PC-9 (cell line): ENCODE data around the gene ARHGEF9. TPM values are rescaled to one million over a fixed set of nuclear protein-coding genes. Genes with fewer than 3 reads are reported as not detected.

Experiments used
- BruUV-seq: library from RNA; stranded (reverse); fragments of 400-500 nt; replicated peaks from 2 replicates; lab custom pipeline; 2021; lab: Mats Ljungman, UMichigan
- CTCF ChIA-PET: fragments of 300-600 bp; sonication (Branson Sonifier 250); formaldehyde crosslinking; loops from one replicate; lab custom pipeline; 2022; ENCODE audit warnings: antibody characterized with exemption; lab: Charles Lee
- POLR2A ChIA-PET: fragments of 300-600 bp; sonication (Branson Sonifier 250); formaldehyde crosslinking; loops from one replicate; lab custom pipeline; 2022; ENCODE audit warnings: antibody characterized with exemption; ENCODE audit not compliant: unreplicated experiment; lab: Charles Lee
- DNase-seq, 2 experiments: peaks; one replicate each; pipeline versions ENCODE4 v3.0.0 to v3.0.0-alpha.2; 2015 to 2022; ENCODE audit warnings: mixed read lengths in 1 of 2
- H2AFZ ChIP-seq: fragments of 200-600 bp; sonication (generic); 2 replicates; pipeline ENCODE4 v1.8.1; 2017; ENCODE audit warnings: antibody characterized with exemption
- H3F3A ChIP-seq: fragments of 200-600 bp; sonication (generic); 2 replicates; pipeline ENCODE4 v1.8.1; 2017; ENCODE audit warnings: antibody characterized with exemption, mild to moderate bottlenecking, low read depth; ENCODE audit not compliant: insufficient read depth
- H3K27ac ChIP-seq: fragments of 200-600 bp; sonication (generic); 2 replicates; pipeline ENCODE4 v1.6.1; 2016; ENCODE audit warnings: mixed run types
- H3K27me3 ChIP-seq: fragments of 200-600 bp; sonication (generic); 2 replicates; pipeline ENCODE4 v1.6.1; 2016; ENCODE audit warnings: low read depth, mixed run types; ENCODE audit not compliant: insufficient read depth
- H3K36me3 ChIP-seq: fragments of 200-600 bp; sonication (generic); 2 replicates; pipeline ENCODE4 v1.6.1; 2016; ENCODE audit warnings: low read depth, mixed run types
- H3K4me1 ChIP-seq: fragments of 200-600 bp; sonication (generic); replicated peaks from 2 replicates; pipeline ENCODE4 v1.6.1; 2016; ENCODE audit warnings: mixed run types; ENCODE audit not compliant: insufficient read depth
- H3K4me2 ChIP-seq: fragments of 200-600 bp; sonication (generic); 2 replicates; pipeline ENCODE4 v1.6.1; 2017; ENCODE audit warnings: mixed run types
- H3K4me3 ChIP-seq: fragments of 200-600 bp; sonication (generic); 2 replicates; pipeline ENCODE4 v1.6.1; 2016; ENCODE audit warnings: mixed run types
- H3K79me2 ChIP-seq: fragments of 200-600 bp; sonication (generic); 2 replicates; pipeline ENCODE4 v1.6.1; 2017; ENCODE audit warnings: low read depth, mixed run types
- H3K9me2 ChIP-seq: fragments of 200-600 bp; sonication (generic); 2 replicates; pipeline ENCODE4 v1.8.1; 2017; ENCODE audit warnings: mild to moderate bottlenecking; ENCODE audit not compliant: insufficient read depth
- H3K9me3 ChIP-seq: fragments of 200-600 bp; sonication (generic); 2 replicates; pipeline ENCODE4 v1.8.1; 2016; ENCODE audit warnings: low read depth; ENCODE audit not compliant: insufficient read depth
- H4K20me1 ChIP-seq: fragments of 200-600 bp; sonication (generic); 2 replicates; pipeline ENCODE4 v1.8.1; 2017; ENCODE audit not compliant: insufficient read depth
- CTCF ChIP-seq: fragments of 200-600 bp; sonication (generic); conservative IDR thresholded peaks from 2 replicates; pipeline ENCODE4 v1.6.1; 2017; ENCODE audit warnings: mixed run types, antibody characterized with exemption, mild to moderate bottlenecking, moderate library complexity
- EZH2 ChIP-seq: fragments of 200-600 bp; sonication (generic); IDR thresholded peaks from 2 replicates; pipeline ENCODE4 v1.8.0; 2017; ENCODE audit warnings: antibody characterized with exemption, low read depth
- intact Hi-C: fragments of 100-400 bp; cut with micrococcal nuclease; formaldehyde crosslinking; loops from one replicate; pipeline ENCODE4 v1.10.0; 2022; ENCODE audit not compliant: unreplicated experiment
- total RNA-seq: library from RNA; stranded (reverse); gene quantifications from 2 replicates; pipeline ENCODE4 v1.2.3, GENCODE V29; 2021

The ARHGEF9 gene
- total RNA-seq, 1 experiment from 2014 or later = 23.4 TPM

- H3K4me3 ChIP-seq = no peak overlapping the region
- no peak overlapping the region for H3K4me2 ChIP-seq
- no peaks in the 10 kb centered on the region for H3K4me1 ChIP-seq
- no peaks in the 10 kb centered on the region for H3K27me3 ChIP-seq
- H3K9me2 ChIP-seq = no peaks in the 10 kb centered on the region
- H3F3A ChIP-seq = no peaks in the 10 kb centered on the region
- intact Hi-C loops = no loop called here
- no peaks in the 10 kb centered on the region for H3K9me3 ChIP-seq
- no peak for DNase-seq
- CTCF ChIA-PET = no interaction called here
- no peak for TF ChIP-seq EZH2
- TF ChIP-seq CTCF = no peak
- H3K36me3 ChIP-seq = no peaks in the 10 kb centered on the region
- BruUV-seq = no TSS peak
- H4K20me1 ChIP-seq = no peaks in the 10 kb centered on the region
- no peak overlapping the region for H3K27ac ChIP-seq
- H2AFZ ChIP-seq = no peak overlapping the region
- POLR2A ChIA-PET = no interaction called here
- H3K79me2 ChIP-seq = no peaks in the 10 kb centered on the region
Observed at GRCh38 chrX:63679432-63679831, 105.6 kb downstream of the ARHGEF9 start.

- Histone ChIP-seq H3K36me3 (no peaks in the 10 kb centered on the region), H3K9me2 (no peaks in the 10 kb centered on the region), H3K27me3 (no peaks in the 10 kb centered on the region), H3K27ac (no peak overlapping the region), H3K4me2 (no peak overlapping the region), H4K20me1 (no peaks in the 10 kb centered on the region), H3K4me3 (no peak overlapping the region), H3K4me1 (no peaks in the 10 kb centered on the region), H2AFZ (no peak overlapping the region), H3K79me2 (no peaks in the 10 kb centered on the region), H3K9me3 (no peaks in the 10 kb centered on the region), H3F3A (no peaks in the 10 kb centered on the region)
- ChIA-PET POLR2A (no interaction called here), CTCF (no interaction called here)
- BruUV-seq = no TSS peak
- no peak for DNase-seq
- TF ChIP-seq CTCF (no peak), EZH2 (no peak)
- intact Hi-C loops = no loop called here
Observed at GRCh38 chrX:63675716-63676115, 109.3 kb downstream of the ARHGEF9 start.

GRCh38 chrX:63673896-63674295, 111.1 kb downstream of the ARHGEF9 start:
- Histone ChIP-seq H2AFZ (no peak overlapping the region), H3K27ac (no peak overlapping the region), H3K36me3 (no peaks in the 10 kb centered on the region), H3K4me1 (no peaks in the 10 kb centered on the region), H3K79me2 (no peaks in the 10 kb centered on the region), H3F3A (no peaks in the 10 kb centered on the region), H3K4me2 (no peak overlapping the region), H4K20me1 (no peaks in the 10 kb centered on the region), H3K9me3 (no peaks in the 10 kb centered on the region), H3K4me3 (no peak overlapping the region), H3K27me3 (no peaks in the 10 kb centered on the region), H3K9me2 (no peaks in the 10 kb centered on the region)
- DNase-seq = no peak
- BruUV-seq = no TSS peak
- intact Hi-C loops = no loop called here
- CTCF ChIA-PET = no interaction called here
- POLR2A ChIA-PET = no interaction called here
- no peak for TF ChIP-seq EZH2
- no peak for TF ChIP-seq CTCF
